NCI-H345 (cell line): ENCODE measurements around the gene SAP30BP.
"Not testable (repeated sequence)": the region's sequence is repeated elsewhere in the genome, so short reads cannot be mapped to it uniquely, and the experiment has no call there.

ENCODE experiments used
- DNase-seq: peaks from one replicate; lab custom pipeline; 2025; lab: John Stamatoyannopoulos, UW

The SAP30BP gene

DNA sequence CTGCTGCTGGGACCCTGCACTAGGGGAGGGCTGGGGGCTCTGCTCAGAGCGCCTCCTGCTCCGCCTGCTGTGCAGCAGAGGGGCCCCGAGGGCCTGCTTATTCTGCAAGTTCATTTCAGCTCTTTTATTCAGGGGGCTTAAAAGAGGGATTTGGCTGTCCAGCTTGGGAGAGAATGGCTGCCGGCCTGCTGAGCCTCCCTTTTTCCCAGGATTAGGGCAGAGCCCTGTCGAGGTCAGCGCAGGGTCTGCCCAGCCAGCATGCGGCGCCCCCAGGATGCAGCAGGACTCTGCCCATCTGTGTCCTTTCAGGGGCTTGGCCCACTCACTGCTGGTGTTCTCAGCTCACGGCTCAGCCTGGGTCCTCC is 32.8 kb upstream of the SAP30BP start:
- DNase-seq: no peak

DNA sequence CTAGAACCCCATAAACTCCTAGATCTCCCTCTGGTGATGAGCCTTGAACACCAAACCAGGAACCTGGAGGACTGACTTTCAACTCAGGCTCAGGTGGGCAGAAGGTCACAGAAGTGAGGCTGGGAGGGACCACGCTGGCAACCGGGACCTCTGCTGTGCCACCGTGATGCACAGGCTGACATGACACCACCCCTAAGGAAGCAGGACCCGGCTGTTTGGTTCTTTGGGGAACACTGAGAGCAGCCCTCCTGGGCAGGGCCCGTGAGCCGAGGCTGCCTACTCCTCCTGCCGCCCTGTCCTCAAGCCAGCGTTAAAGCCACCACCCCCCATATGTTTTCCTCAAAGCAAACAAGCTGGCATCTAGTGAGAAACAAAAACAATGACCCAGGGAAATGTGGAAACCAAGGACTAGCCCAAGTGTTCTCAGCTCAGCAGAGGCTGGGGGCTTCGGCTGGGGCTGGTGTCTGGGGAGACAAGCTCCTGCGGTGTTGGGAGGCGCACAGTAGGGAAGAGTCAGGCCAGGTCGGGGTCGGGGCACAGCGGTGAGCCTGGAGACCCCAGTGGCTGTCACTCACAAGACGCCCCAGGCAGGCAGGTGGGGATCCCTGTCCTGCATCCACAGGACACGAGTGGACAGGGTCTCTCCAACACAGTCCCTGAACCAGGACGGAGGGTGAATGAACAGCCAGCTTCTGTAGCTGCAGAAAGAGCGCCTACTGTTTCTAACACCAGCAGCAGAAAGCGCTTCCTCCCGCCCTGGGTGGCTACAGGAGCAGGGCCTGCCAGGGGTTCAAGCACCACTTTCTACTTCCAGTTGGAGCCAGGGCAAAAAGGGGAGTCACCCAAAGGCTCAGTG is 32.2 kb upstream of the SAP30BP start:
- no peak for DNase-seq

- DNase-seq: no peak
Observed at GRCh38 chr17:75635610-75636202, 31.4 kb upstream of the SAP30BP start.

GRCh38 chr17:75636381-75637142 is 30.6 kb upstream of the SAP30BP start:
- DNase-seq: no peak

GRCh38 chr17:75637143-75637538 is 30.0 kb upstream of the SAP30BP start:
- no peak for DNase-seq

GRCh38 chr17:75637551-75637950 is 29.6 kb upstream of the SAP30BP start:
- DNase-seq: no peak

- not testable (repeated sequence) for DNase-seq
Observed at GRCh38 chr17:75638039-75638438, 29.1 kb upstream of the SAP30BP start.

DNA sequence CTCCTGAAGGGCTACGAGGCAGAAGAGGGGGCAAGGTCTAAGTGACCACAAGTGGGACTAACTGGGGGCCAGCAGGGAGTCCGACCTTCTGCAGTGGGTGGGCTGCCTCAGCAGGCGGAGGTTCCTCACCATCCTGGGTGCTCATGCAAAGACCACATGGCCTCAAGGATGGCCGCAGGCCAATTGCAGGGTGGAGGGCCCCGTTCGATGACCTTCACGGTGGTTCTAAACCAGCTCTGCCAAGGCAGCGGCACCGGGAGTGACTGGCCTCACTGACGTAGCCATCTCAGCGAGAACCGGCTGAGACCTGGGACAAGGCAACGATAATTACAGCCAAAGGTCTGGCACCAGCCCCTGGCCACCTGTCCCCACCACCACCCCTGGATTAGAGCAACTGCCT is 28.2 kb upstream of the SAP30BP start:
- DNase-seq: no peak

GRCh38 chr17:75639327-75639726 is 27.8 kb upstream of the SAP30BP start:
- DNase-seq: no peak

DNA sequence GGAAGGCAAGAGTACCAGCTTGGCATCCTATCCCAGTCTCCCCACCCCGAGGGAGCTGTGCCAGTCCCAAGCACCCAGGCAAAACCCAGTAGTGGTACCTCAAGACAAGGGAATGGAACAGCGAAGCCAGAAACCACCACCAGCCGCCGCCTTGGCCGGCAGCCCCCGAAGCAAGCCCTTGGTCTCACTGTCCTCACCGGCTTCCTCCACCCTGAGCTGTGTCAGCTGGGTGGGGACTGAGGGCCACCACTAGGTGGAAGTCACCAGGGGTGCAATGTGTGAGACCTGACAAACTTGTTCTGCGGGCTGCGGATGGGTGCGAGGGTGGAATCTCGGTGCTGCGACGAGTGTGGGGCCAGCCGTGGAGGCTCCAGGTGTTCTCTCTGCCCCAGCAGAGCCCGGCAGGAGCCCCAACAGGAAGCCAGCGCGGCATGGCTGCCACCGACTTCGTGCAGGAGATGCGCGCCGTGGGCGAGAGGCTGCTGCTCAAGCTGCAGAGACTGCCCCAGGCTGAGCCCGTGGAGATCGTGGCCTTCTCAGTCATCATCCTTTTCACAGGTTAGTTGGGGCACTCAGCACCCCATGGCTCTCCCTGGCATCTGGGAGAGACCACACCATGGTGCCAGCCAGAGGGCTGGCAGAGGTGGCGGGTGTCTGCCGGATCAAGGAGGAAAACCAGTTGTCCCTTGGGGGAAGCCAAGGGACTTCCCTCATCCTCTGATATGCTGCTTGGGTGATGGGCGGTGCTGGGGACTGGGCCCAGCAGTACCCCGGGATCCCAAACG is 27.2 kb upstream of the SAP30BP start:
- DNase-seq: no peak

DNA sequence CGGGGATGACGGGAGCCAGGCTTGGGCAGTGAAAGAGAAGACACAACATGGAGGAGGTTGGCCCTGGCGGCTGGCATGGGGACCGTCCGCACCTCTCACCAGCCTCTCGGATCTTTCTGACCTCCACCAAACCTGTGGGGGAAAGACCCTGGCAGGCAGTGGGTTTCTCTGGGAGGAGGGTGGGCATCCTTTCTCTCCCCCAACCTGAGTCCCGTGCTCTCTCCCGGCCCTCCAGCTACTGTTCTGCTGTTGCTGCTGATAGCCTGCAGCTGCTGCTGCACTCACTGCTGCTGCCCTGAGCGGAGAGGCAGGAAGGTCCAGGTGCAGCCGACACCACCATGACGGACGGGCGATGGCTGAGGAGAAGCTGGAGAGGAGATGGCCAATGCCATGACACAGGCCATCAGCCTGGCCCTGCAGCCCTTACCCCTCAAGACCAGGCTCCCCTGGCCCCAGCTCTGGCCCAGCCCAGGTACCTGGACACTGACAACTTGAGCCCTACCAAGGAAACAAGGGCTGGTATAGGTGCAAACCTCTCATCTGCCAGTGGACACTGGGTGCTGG is 26.5 kb upstream of the SAP30BP start:
- no peak for DNase-seq

DNA sequence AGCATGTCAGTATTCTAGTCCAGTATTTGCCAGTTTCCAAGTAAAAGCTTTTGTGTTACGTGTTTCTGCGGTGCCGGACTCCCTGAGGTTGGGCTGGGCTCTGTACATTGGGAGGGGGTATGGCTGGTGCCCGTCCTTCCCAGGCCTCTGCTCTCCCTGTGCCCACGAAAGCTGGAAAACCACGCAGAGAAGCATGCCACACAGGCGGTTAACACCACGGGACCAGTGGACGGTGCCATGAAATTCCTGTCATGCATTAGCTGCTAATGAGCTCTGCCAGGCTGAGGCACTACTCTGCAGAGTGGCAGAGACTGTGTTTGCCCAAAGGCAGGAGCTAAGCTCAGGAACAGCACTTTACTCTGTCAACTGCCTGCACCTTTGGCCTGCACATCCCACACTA is 25.8 kb upstream of the SAP30BP start:
- DNase-seq: no peak

GRCh38 chr17:75642182-75642783 is 24.9 kb upstream of the SAP30BP start:
- DNase-seq: no peak

DNA sequence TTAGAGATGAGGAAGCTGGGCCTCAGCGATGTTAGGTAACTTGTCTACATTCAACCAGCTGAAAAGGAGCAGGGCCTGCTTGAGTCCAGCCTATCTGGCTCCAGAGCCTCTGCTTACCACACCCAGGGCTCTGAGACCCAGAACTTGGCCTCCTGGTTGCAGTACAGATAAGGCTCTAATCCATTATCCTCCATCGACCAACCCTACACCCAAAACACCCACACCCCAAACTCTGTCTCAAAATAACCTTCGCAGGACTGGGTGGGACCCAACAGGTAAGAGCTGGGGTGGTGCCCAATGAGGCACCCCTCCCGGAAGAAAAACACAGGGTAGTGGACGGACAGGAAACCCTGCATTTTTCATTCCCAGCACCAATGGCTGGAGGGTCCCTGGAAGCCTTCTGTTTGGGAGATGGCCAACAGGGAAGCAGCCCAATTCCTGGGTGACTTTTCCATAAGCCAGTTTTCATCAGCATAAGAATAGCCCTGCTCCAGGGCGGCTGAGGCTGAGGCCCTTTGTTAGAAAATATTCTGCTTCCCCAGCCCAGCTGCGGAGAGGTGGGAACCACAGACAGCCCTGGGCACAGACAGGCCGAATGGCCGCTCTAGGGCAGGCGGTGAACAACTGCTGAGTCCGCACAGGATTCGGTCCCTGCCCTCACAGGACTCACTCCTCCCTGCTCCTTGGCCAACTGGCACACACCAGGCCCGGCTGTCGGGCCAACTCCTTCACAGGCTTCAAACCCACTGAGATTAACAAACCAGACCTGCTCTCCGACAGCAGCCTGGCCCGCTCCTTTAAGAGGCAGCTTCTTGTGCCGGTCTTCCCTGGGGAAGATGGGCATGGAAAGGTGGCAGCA is 24.1 kb upstream of the SAP30BP start:
- no peak for DNase-seq

DNA sequence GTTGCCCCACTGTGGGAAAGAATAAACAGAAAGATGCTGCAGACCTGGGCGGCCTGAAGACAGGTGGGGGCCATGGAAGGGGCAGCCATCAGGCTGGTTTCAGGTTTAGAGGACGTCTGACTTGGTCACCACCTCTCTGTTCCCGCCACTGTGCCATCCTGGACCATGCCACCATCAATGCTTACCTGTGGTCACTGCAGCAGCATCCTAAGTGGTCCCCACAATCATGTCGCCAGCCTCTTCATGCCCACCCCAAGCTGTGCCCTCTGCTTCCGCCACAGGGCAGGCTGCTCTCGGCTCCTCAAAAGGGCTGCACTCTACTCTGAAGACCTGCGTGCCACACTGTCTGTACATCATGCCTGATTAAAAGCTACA is 23.5 kb upstream of the SAP30BP start:
- no peak for DNase-seq

- DNase-seq: peak; percentile 87
Observed at GRCh38 chr17:75645501-75645888, 21.6 kb upstream of the SAP30BP start.

- no peak for DNase-seq
Observed at GRCh38 chr17:75645889-75646637, 21.1 kb upstream of the SAP30BP start.

DNA sequence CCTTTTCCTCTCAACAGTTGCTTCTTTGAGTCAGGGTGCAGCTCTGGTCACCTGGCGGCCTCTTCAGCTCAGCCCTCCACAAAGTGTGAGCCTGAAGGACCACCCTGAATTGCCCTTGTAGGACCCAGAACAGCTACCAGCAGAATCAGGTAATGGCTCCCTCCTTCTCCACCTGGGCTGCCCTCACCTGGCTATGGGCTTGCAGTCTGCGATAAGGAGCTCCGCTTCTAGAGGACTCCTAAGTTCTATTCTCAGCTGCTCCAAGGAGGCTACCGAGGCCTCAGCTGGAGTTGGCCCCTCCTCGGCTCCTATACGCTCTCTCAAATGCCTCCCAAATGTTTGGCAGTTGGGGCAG is 20.5 kb upstream of the SAP30BP start:
- no peak for DNase-seq

DNA sequence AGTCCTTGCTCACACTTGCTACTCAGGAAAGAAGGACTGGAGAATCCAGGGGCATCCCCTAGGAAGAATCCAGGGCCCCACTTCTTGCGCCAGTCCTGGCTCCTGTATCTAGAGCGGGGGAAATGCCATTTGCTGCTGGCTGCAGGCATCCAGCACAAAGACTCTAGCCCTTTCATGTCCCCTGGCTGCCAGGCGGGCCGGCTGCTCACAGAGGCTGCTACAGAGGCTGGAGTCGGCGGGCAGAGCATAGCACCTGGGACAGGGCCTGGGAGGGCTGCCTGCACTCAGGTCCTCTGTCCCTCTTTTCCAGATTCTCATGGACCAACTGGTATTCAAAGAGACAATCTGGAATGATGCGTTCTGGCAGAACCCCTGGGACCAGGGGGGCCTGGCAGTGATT is 20.1 kb upstream of the SAP30BP start:
- DNase-seq: no peak

GRCh38 chr17:75647921-75648320 is 19.2 kb upstream of the SAP30BP start:
- no peak for DNase-seq
